CD4-positive, alpha-beta T cell (primary cell): ENCODE data around the gene AIF1. TPM values are rescaled to one million over a fixed set of nuclear protein-coding genes. Genes with fewer than 3 reads are reported as not detected.

Source experiments
- ATAC-seq: fragments of 200-7000 bp; cut with Tn5 transposase; one replicate; pipeline ENCODE4 v1.10.0; 2022; ENCODE audit warnings: mild to moderate bottlenecking; ENCODE audit not compliant: poor library complexity
- CTCF ChIA-PET: fragments of 350-600 bp; sonication (Branson Sonifier 250); formaldehyde crosslinking; loops from one replicate; lab custom pipeline; 2021; ENCODE audit warnings: antibody characterized with exemption, inconsistent platforms; lab: Charles Lee
- POLR2A ChIA-PET: fragments of 350-600 bp; sonication (Branson Sonifier 250); formaldehyde crosslinking; loops from one replicate; lab custom pipeline; 2021; ENCODE audit warnings: antibody characterized with exemption, inconsistent platforms; lab: Charles Lee
- DNase-seq, 14 experiments: peaks; one replicate each; pipeline ENCODE4 v3.0.0-alpha.2; 2013 to 2020; ENCODE audit warnings: mixed read lengths in 2 of 14
- H3K27ac ChIP-seq, 2 donors: one replicate each; pipeline versions ENCODE4 v1.5.1 to v1.7.0; 2013; ENCODE audit warnings: low read length in 2 of 2, low read depth in 1 of 2, mild to moderate bottlenecking in 1 of 2
- H3K27me3 ChIP-seq, 2 experiments: 1 replicate in 1 of 2; 2 replicates in 1 of 2; pipeline versions ENCODE4 v1.6.1 to v1.7.0; 2013; ENCODE audit warnings: low read length in 2 of 2, control low read depth in 1 of 2, mild to moderate bottlenecking in 1 of 2, moderate library complexity in 1 of 2; ENCODE audit not compliant: insufficient read depth in 2 of 2, control insufficient read depth in 1 of 2
- H3K36me3 ChIP-seq: one replicate; pipeline ENCODE4 v1.6.1; 2013; ENCODE audit warnings: low read length, control low read depth; ENCODE audit not compliant: insufficient read depth
- H3K4me1 ChIP-seq: one replicate; pipeline ENCODE4 v1.6.1; 2013; ENCODE audit warnings: low read length, control low read depth; ENCODE audit not compliant: insufficient read depth
- H3K4me3 ChIP-seq: one replicate; pipeline ENCODE4 v1.5.1; 2013; ENCODE audit warnings: mild to moderate bottlenecking, low read length, moderate library complexity
- H3K9me3 ChIP-seq, 2 experiments: 1 replicate in 1 of 2; 2 replicates in 1 of 2; pipeline versions ENCODE4 v1.6.1 to v1.7.0; 2013; ENCODE audit warnings: low read length in 2 of 2, mild to moderate bottlenecking in 2 of 2, control low read depth in 1 of 2, moderate library complexity in 1 of 2; ENCODE audit not compliant: control insufficient read depth in 1 of 2, insufficient read depth in 1 of 2
- H3K27ac Mint-ChIP-seq: one replicate; pipeline ENCODE4 v1.8.0; 2020; ENCODE audit warnings: mixed read lengths
- H3K27me3 Mint-ChIP-seq: one replicate; pipeline ENCODE4 v1.8.0; 2021; ENCODE audit warnings: mixed read lengths
- H3K36me3 Mint-ChIP-seq: one replicate; pipeline ENCODE4 v1.8.0; 2021; ENCODE audit warnings: low read depth, mixed read lengths
- H3K4me1 Mint-ChIP-seq: one replicate; pipeline ENCODE4 v1.8.0; 2021; ENCODE audit warnings: low read depth, mixed read lengths
- H3K4me3 Mint-ChIP-seq: one replicate; pipeline ENCODE4 v1.8.0; 2020; ENCODE audit warnings: mild to moderate bottlenecking, mixed read lengths
- H3K9me3 Mint-ChIP-seq: one replicate; pipeline ENCODE4 v1.8.0; 2020; ENCODE audit warnings: mixed read lengths
- intact Hi-C, 2 experiments: fragments of 100-400 bp; cut with DNase I in 1 of 2; cut with micrococcal nuclease in 1 of 2; formaldehyde crosslinking; loops; one replicate each; pipeline versions ENCODE4 v1.15.1 to v1.9.0; 2023 to 2025; cut with DNase I, micrococcal nuclease
- total RNA-seq, 174 experiments: library from RNA in 2 of 174; stranded (reverse) in 2 of 174; gene quantifications; one replicate each; pipeline ENCODE4 v1.2.3 and lab custom pipeline; 2021 to 2026
- TF ChIP-seq, protein P1 (sequence below): fragments of 200-600 bp; IDR thresholded peaks from one replicate; pipeline ENCODE4 v1.8.0; 2022; ENCODE audit warnings: antibody characterized with exemption, mild to moderate bottlenecking

Gene AIF1
- total RNA-seq, 2 experiments from 2014 or later = 31.8 to 35.5 TPM

DNA sequence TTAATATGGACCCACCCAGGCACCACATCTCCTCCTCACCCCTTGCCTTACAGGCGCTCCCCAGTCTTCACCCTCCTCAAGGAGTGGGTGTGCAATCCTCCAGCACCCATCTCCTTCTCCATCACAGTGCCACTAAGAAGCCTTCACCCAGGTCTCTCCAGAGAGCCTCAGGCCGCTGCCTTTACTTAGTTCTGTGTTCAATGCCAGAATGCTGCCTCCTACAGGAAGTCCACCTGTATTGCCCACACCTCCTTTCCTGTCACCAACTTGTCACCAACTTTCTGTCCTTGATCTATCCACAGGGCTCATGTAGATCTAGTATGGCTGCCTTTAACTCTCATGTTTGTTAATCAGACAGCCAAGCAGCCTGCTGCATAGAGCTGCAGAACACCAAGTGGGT lies 29.5 kb upstream of the AIF1 start:
- intact Hi-C loops = loop anchor here in 1 of 2 experiments (10.0 kb wide), 1 partner anchor 249 kb away; no protein-coding TSS in a partner anchor

GRCh38 chr6:31586008-31586407 lies 29.0 kb upstream of the AIF1 start, which contains the start of gene LST1:
TSS of gene LST1 (plus strand) at chr6:31586277. CDS start at chr6:31587300, 1,023 bp downstream.
- CTCF ChIA-PET = interaction anchor here (0.9 to 16.9 kb wide), 6 partner anchors 9 to 67 kb away, joined by 3 to 353 read pairs (median 6); partner anchors contain the start of gene NCR3
- ATAC-seq = no peak
- intact Hi-C loops = loop anchor here in 1 of 2 experiments (10.0 kb wide), 1 partner anchor 249 kb away; no protein-coding TSS in a partner anchor

More for the DNA sequence above, 29.5 kb upstream of the AIF1 start:
- H3K4me1 ChIP-seq = peaks cover 78% of the 10 kb centered on the region
- ChIA-PET POLR2A (interaction anchor here (0.5 to 34.9 kb wide), 6 partner anchors 1 to 1399 kb away, joined by 3 to 1160 read pairs (median 163); partner anchors contain the start of genes ATP6V1G2, BAG6, DDX39B and LST1), CTCF (interaction anchor here (1.0 to 16.9 kb wide), 5 partner anchors 10 to 68 kb away, joined by 3 to 353 read pairs (median 9); partner anchors contain the start of gene NCR3)
- TF ChIP-seq, protein P1, sequence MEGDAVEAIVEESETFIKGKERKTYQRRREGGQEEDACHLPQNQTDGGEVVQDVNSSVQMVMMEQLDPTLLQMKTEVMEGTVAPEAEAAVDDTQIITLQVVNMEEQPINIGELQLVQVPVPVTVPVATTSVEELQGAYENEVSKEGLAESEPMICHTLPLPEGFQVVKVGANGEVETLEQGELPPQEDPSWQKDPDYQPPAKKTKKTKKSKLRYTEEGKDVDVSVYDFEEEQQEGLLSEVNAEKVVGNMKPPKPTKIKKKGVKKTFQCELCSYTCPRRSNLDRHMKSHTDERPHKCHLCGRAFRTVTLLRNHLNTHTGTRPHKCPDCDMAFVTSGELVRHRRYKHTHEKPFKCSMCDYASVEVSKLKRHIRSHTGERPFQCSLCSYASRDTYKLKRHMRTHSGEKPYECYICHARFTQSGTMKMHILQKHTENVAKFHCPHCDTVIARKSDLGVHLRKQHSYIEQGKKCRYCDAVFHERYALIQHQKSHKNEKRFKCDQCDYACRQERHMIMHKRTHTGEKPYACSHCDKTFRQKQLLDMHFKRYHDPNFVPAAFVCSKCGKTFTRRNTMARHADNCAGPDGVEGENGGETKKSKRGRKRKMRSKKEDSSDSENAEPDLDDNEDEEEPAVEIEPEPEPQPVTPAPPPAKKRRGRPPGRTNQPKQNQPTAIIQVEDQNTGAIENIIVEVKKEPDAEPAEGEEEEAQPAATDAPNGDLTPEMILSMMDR = peak; percentile 44
- peak overlapping the region; percentile 75 to 95 for H3K27ac ChIP-seq
- no peaks in the 10 kb centered on the region for H3K27me3 ChIP-seq
- H3K4me3 Mint-ChIP-seq = peak overlapping the region; percentile 80
- peaks cover 9% of the 10 kb centered on the region for H3K36me3 ChIP-seq
- H3K9me3 ChIP-seq = no peaks in the 10 kb centered on the region
- H3K4me1 Mint-ChIP-seq = peaks cover 78% of the 10 kb centered on the region
- H3K4me3 ChIP-seq = peak overlapping the region; percentile 32
- peak overlapping the region; percentile 85 for H3K27ac Mint-ChIP-seq
- peaks cover 25% of the 10 kb centered on the region for H3K36me3 Mint-ChIP-seq
- H3K27me3 Mint-ChIP-seq = no peaks in the 10 kb centered on the region
- ATAC-seq (peak; percentile 28), DNase-seq (peak in 8 of 14 experiments; percentile 30 to 80 (median 56))
- no peaks in the 10 kb centered on the region for H3K9me3 Mint-ChIP-seq

GRCh38 chr6:31586599-31587281 lies 28.3 kb upstream of the AIF1 start:
- Histone ChIP-seq H3K27ac (peak overlapping the region; percentile 75 to 95), H3K9me3 (no peaks in the 10 kb centered on the region), H3K36me3 (no peaks in the 10 kb centered on the region), H3K4me3 (peak overlapping the region; percentile 32), H3K27me3 (no peaks in the 10 kb centered on the region), H3K4me1 (peaks cover 78% of the 10 kb centered on the region)
- Mint-ChIP-seq H3K27me3 (no peaks in the 10 kb centered on the region), H3K4me3 (peak overlapping the region; percentile 80), H3K27ac (peak overlapping the region; percentile 85), H3K9me3 (no peaks in the 10 kb centered on the region), H3K36me3 (peaks cover 13% of the 10 kb centered on the region), H3K4me1 (peaks cover 77% of the 10 kb centered on the region)
- TF ChIP-seq, protein P1 = no peak
- DNase-seq (peak in 4 of 14 experiments; percentile 46 to 75 (median 68)), ATAC-seq (peak; percentile 20)
- ChIA-PET CTCF (interaction anchor here (0.9 to 16.9 kb wide), 5 partner anchors 9 to 67 kb away, joined by 3 to 353 read pairs (median 3); partner anchors contain the start of gene NCR3), POLR2A (interaction anchor here (1.0 to 34.9 kb wide), 6 partner anchors 1 to 66 kb away, joined by 4 to 1160 read pairs (median 163); partner anchors contain the start of genes ATP6V1G2, BAG6, DDX39B and LST1)
- intact Hi-C loops = loop anchor here in 1 of 2 experiments (10.0 kb wide), 1 partner anchor 248 kb away; no protein-coding TSS in a partner anchor

More at GRCh38 chr6:31586008-31586407, 29.0 kb upstream of the AIF1 start, which contains the start of gene LST1:
- Mint-ChIP-seq H3K4me3 (peak within 1 kb of the TSS; percentile 80), H3K27ac (peak within 1 kb of the TSS; percentile 85), H3K36me3 (peaks cover 20% of the 10 kb centered on the region), H3K9me3 (no peaks in the 10 kb centered on the region), H3K27me3 (no peaks in the 10 kb centered on the region), H3K4me1 (peaks cover 78% of the 10 kb centered on the region)
- peak within 1 kb of the TSS; percentile 32 for H3K4me3 ChIP-seq
- peaks cover 78% of the 10 kb centered on the region for H3K4me1 ChIP-seq
- TF ChIP-seq, protein P1 = no peak
- H3K27ac ChIP-seq = peak within 1 kb of the TSS; percentile 75 to 95
- POLR2A ChIA-PET = interaction anchor here (1.5 to 34.9 kb wide), 5 partner anchors 0 to 67 kb away, joined by 4 to 1160 read pairs (median 220); partner anchors contain the start of genes ATP6V1G2, BAG6, DDX39B and LST1
- DNase-seq = peak in 2 of 14 experiments; percentile 40 to 47
- peaks cover 5% of the 10 kb centered on the region for H3K36me3 ChIP-seq
- H3K9me3 ChIP-seq = no peaks in the 10 kb centered on the region
- H3K27me3 ChIP-seq = no peaks in the 10 kb centered on the region
